Measurements from ENCODE around the gene ZNF333.
A peak's percentile ranks its signal among the peaks of the same experiment; 100 is the strongest.
"Not testable (repeated sequence)": the region's sequence is repeated elsewhere in the genome, so short reads cannot be mapped to it uniquely, and the experiment has no call there.

Gene ZNF333

GRCh38 chr19:14748601-14749000 lies 58.8 kb downstream of the ZNF333 start:
- no peak for TF ChIP-seq TAF1 (IDR thresholded peaks at IDR 0.05; ENCODE audit: borderline replicate concordance, low read depth, low read length)
- no peak for TF ChIP-seq POLR2AphosphoS5 (IDR thresholded peaks at IDR 0.05; ENCODE audit: low read depth, low read length)
- TF ChIP-seq POLR2A (IDR thresholded peaks at IDR 0.05; ENCODE audit: low read depth, low read length): no peak
- no peak for DNase-seq (ENCODE audit: insufficient read length)
- FAIRE-seq: no peak

DNA sequence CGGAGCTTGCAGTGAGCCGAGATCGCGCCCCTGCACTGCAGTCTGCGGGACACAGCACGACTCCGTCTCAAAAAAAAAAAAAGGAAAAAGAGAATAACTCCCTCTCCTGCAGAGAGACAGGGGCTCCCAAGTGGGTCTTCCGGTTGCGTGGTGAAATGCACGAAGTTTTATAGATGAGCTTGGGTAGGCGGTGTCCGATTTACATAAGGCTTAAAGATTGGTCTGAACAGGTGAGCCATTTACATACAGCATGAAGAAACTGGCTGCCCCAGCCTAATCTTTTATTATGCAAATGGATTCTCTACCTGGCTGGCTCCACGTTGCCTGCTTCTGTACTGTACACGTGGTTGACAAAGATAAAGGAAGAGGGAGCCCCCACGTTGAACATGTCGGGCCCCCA lies 69.0 kb downstream of the ZNF333 start:
- no peak for DNase-seq (ENCODE audit: insufficient read length)
- TF ChIP-seq POLR2A (IDR thresholded peaks at IDR 0.05; ENCODE audit: low read depth, low read length) (no peak), POLR2AphosphoS5 (IDR thresholded peaks at IDR 0.05; ENCODE audit: low read depth, low read length) (no peak), TAF1 (IDR thresholded peaks at IDR 0.05; ENCODE audit: borderline replicate concordance, low read depth, low read length) (no peak)
- FAIRE-seq: no peak

DNA sequence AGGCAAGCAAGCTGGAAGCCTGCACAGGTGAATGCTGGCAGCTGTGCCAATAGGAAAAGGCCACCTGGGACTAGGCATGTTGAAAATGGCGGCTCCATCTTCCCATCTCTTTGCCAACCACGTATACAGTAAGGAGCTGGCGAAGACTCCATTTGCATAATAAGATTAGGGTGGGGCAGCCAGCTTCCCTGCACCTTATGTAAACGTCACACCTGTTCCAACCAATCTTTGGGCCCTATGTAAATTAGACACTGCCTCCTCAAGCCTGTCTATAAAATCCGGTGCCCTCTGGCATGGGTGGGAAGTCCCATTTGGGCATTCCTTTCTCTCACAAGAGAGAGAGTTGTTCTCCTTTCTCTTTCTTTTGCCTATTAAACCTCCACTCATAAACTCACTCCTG lies 71.8 kb downstream of the ZNF333 start:
- DNase-seq (ENCODE audit: insufficient read length) (no peak), FAIRE-seq (no peak)
- TF ChIP-seq POLR2AphosphoS5 (IDR thresholded peaks at IDR 0.05; ENCODE audit: low read depth, low read length) (no peak), POLR2A (IDR thresholded peaks at IDR 0.05; ENCODE audit: low read depth, low read length) (no peak), TAF1 (IDR thresholded peaks at IDR 0.05; ENCODE audit: borderline replicate concordance, low read depth, low read length) (no peak)

- TF ChIP-seq POLR2A (IDR thresholded peaks at IDR 0.05; ENCODE audit: low read depth, low read length) (no peak), POLR2AphosphoS5 (IDR thresholded peaks at IDR 0.05; ENCODE audit: low read depth, low read length) (no peak), TAF1 (IDR thresholded peaks at IDR 0.05; ENCODE audit: borderline replicate concordance, low read depth, low read length) (no peak)
These were observed 72.3 kb downstream of the ZNF333 start for GRCh38 chr19:14762111-14762510.

GRCh38 chr19:14763497-14764145 lies 73.8 kb downstream of the ZNF333 start:
- FAIRE-seq: no peak
- no peak for TF ChIP-seq POLR2AphosphoS5 (IDR thresholded peaks at IDR 0.05; ENCODE audit: low read depth, low read length)
- no peak for TF ChIP-seq POLR2A (IDR thresholded peaks at IDR 0.05; ENCODE audit: low read depth, low read length)
- TF ChIP-seq TAF1 (IDR thresholded peaks at IDR 0.05; ENCODE audit: borderline replicate concordance, low read depth, low read length): no peak
- DNase-seq (ENCODE audit: insufficient read length): no peak

More at GRCh38 chr19:14762111-14762510, 72.3 kb downstream of the ZNF333 start:
- no peak for DNase-seq (ENCODE audit: insufficient read length)
- FAIRE-seq: no peak

DNA sequence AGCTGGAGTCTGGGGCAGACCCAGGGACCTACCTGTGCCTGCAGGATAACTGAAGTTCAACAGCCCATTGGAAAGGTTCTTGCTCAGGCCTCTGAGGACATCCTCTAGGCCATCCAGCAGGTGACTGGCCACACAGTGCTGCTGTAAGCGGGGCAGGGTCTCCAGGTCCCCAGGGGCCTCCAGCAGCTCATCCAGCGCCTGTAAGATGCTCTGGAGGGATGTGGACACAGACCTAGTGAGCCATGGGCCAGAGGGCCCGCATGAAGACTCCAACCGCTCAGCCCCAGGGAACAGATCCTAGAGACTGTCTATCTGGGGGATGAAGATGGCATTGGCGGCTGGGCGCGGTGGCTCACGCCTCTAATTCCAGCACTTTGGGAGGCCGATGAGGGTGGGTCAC lies 74.6 kb downstream of the ZNF333 start:
- DNase-seq (ENCODE audit: insufficient read length) (no peak), FAIRE-seq (no peak)
- TF ChIP-seq POLR2AphosphoS5 (IDR thresholded peaks at IDR 0.05; ENCODE audit: low read depth, low read length): no peak
- no peak for TF ChIP-seq POLR2A (IDR thresholded peaks at IDR 0.05; ENCODE audit: low read depth, low read length)
- no peak for TF ChIP-seq TAF1 (IDR thresholded peaks at IDR 0.05; ENCODE audit: borderline replicate concordance, low read depth, low read length)

GRCh38 chr19:14765403-14765802 lies 75.6 kb downstream of the ZNF333 start:
- peak; percentile 60 for FAIRE-seq
- DNase-seq (ENCODE audit: insufficient read length): not testable (repeated sequence)

DNA sequence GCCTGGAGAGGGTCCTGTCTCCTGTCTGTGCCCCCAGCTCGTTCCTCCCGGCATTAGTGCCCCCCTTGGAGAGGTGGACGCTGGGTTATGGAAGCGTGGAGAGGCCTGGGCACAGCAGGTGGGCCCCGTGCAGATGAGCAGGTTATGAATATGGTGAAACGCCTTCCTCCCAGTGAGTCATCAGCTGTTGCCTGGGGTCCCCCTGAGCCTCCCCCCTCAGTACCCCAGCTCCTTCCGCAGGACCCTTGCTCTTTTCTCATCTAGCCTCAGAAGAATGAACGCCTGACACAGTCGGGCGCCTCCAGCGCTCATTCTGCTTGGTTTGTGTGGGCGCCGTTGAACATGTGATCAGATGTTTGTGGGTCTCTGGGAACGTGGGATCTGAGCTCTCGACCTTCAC lies 76.0 kb downstream of the ZNF333 start:
- not testable (repeated sequence) for FAIRE-seq; DNase-seq (ENCODE audit: insufficient read length)

- FAIRE-seq (no peak), DNase-seq (ENCODE audit: insufficient read length) (no peak)
- TF ChIP-seq POLR2AphosphoS5 (IDR thresholded peaks at IDR 0.05; ENCODE audit: low read depth, low read length) (no peak), POLR2A (IDR thresholded peaks at IDR 0.05; ENCODE audit: low read depth, low read length) (no peak), TAF1 (IDR thresholded peaks at IDR 0.05; ENCODE audit: borderline replicate concordance, low read depth, low read length) (no peak)
These were observed 77.7 kb downstream of the ZNF333 start for GRCh38 chr19:14767466-14767971.

GRCh38 chr19:14768001-14768400 lies 78.2 kb downstream of the ZNF333 start:
- TF ChIP-seq POLR2A (IDR thresholded peaks at IDR 0.05; ENCODE audit: low read depth, low read length) (no peak), POLR2AphosphoS5 (IDR thresholded peaks at IDR 0.05; ENCODE audit: low read depth, low read length) (no peak), TAF1 (IDR thresholded peaks at IDR 0.05; ENCODE audit: borderline replicate concordance, low read depth, low read length) (no peak)
- DNase-seq (ENCODE audit: insufficient read length) (no peak), FAIRE-seq (no peak)

DNA sequence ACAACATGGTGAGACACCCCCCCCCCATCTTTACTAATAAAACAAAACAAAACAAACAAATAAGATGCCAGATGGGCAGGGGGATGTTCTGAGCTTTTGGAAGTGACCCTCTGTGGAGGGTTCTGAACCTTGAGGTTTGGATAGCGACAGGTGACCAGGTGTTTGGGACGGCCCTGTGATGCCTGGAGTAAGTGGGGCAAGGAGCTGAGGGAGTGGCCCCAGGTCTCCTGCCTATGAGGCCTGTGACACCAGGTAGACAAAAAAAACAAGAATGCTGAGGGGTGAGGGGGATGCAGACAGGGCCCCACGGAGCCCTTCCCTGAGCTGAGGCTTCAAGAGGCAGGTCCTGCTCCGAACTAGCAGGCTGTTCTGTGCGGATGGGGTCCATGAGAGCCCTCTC lies 79.4 kb downstream of the ZNF333 start:
- FAIRE-seq: no peak
- DNase-seq (ENCODE audit: insufficient read length): no peak
- no peak for TF ChIP-seq POLR2A (IDR thresholded peaks at IDR 0.05; ENCODE audit: low read depth, low read length)
- TF ChIP-seq POLR2AphosphoS5 (IDR thresholded peaks at IDR 0.05; ENCODE audit: low read depth, low read length): no peak
- TF ChIP-seq TAF1 (IDR thresholded peaks at IDR 0.05; ENCODE audit: borderline replicate concordance, low read depth, low read length): no peak

GRCh38 chr19:14770136-14770535 lies 80.3 kb downstream of the ZNF333 start:
- DNase-seq (ENCODE audit: insufficient read length) (no peak), FAIRE-seq (no peak)
- TF ChIP-seq POLR2AphosphoS5 (IDR thresholded peaks at IDR 0.05; ENCODE audit: low read depth, low read length) (no peak), POLR2A (IDR thresholded peaks at IDR 0.05; ENCODE audit: low read depth, low read length) (no peak), TAF1 (IDR thresholded peaks at IDR 0.05; ENCODE audit: borderline replicate concordance, low read depth, low read length) (no peak)
